HG02678 (cell line): ENCODE results near the gene MVB12B.

Experiments
- ATAC-seq: cut with Tn5 transposase; IDR thresholded peaks from one replicate; pipeline ENCODE4 v1.9.1; 2021; ENCODE audit warnings: mild to moderate bottlenecking, moderate library complexity; ENCODE audit not compliant: unreplicated experiment

The MVB12B gene

GRCh38 chr9:126448865-126449577 lies 122.4 kb downstream of the MVB12B start:
- ATAC-seq = no peak

GRCh38 chr9:126449725-126450667 lies 123.4 kb downstream of the MVB12B start:
- no peak for ATAC-seq

- no peak for ATAC-seq
Measured at GRCh38 chr9:126450668-126451205, 124.1 kb downstream of the MVB12B start.

- no peak for ATAC-seq
Measured at GRCh38 chr9:126451316-126451885, 124.8 kb downstream of the MVB12B start.

GRCh38 chr9:126452106-126452505 lies 125.5 kb downstream of the MVB12B start:
- no peak for ATAC-seq

GRCh38 chr9:126453156-126453963 lies 126.7 kb downstream of the MVB12B start:
- ATAC-seq = no peak

- ATAC-seq = no peak
Measured at GRCh38 chr9:126454215-126454614, 127.6 kb downstream of the MVB12B start.

- no peak for ATAC-seq
Measured at GRCh38 chr9:126454795-126455194, 128.2 kb downstream of the MVB12B start.

GRCh38 chr9:126456441-126457174 lies 130.0 kb downstream of the MVB12B start:
- ATAC-seq = no peak

- no peak for ATAC-seq
Measured at GRCh38 chr9:126457175-126457547, 130.5 kb downstream of the MVB12B start.

GRCh38 chr9:126457890-126458289 lies 131.3 kb downstream of the MVB12B start:
- no peak for ATAC-seq

- no peak for ATAC-seq
Measured at GRCh38 chr9:126459126-126459525, 132.5 kb downstream of the MVB12B start.

GRCh38 chr9:126459546-126459945 lies 132.9 kb downstream of the MVB12B start:
- no peak for ATAC-seq

- ATAC-seq = no peak
Measured at GRCh38 chr9:126459965-126460843, 133.6 kb downstream of the MVB12B start.

- no peak for ATAC-seq
Measured at GRCh38 chr9:126461029-126461428, 134.4 kb downstream of the MVB12B start.

GRCh38 chr9:126461608-126462007 lies 135.0 kb downstream of the MVB12B start:
- no peak for ATAC-seq

GRCh38 chr9:126462617-126463016 lies 136.0 kb downstream of the MVB12B start:
- no peak for ATAC-seq

GRCh38 chr9:126463426-126463825 lies 136.8 kb downstream of the MVB12B start:
- ATAC-seq = no peak
